ENCODE data around the gene CASP7. TPM values are rescaled to one million over a fixed set of nuclear protein-coding genes. Genes with fewer than 3 reads are reported as not detected.

The CASP7 gene
- total RNA-seq, 1 experiment from 2014 or later = 4.7 TPM

- Histone ChIP-seq H2BK5ac (ENCODE audit: insufficient read length, low read length) (no peak overlapping the region), H2BK120ac (ENCODE audit: low read depth, low read length, poor library complexity, severe bottlenecking) (no peak overlapping the region), H2BK12ac (ENCODE audit: insufficient read length, low read depth, low read length) (no peak overlapping the region), H3K27ac (ENCODE audit: insufficient read length, low read depth, low read length) (no peak overlapping the region), H4K91ac (ENCODE audit: insufficient read length, low read depth, low read length) (no peak overlapping the region), H2BK15ac (ENCODE audit: low read depth, low read length) (no peak overlapping the region), H3K79me2 (ENCODE audit: insufficient read depth, low read length) (no peaks in the 10 kb centered on the region), H3K9me3 (ENCODE audit: control insufficient read depth, low read depth, low read length) (no peaks in the 10 kb centered on the region), H3K27me3 (ENCODE audit: insufficient read depth, low read length) (no peaks in the 10 kb centered on the region; the same call in 1 of the 2 replicates), H3K18ac (ENCODE audit: insufficient read length, low read depth, low read length) (no peak overlapping the region), H3K56ac (ENCODE audit: insufficient read length, low read depth, low read length) (no peak overlapping the region), H4K20me1 (ENCODE audit: control insufficient read depth, insufficient read depth, insufficient read length) (no peaks in the 10 kb centered on the region), H3K23ac (ENCODE audit: insufficient read length, low read depth, low read length) (no peak overlapping the region), H2BK20ac (ENCODE audit: low read depth, low read length, poor library complexity, severe bottlenecking) (no peak overlapping the region), H3K23me2 (ENCODE audit: insufficient read length, low read depth, low read length, poor library complexity, severe bottlenecking) (no peaks in the 10 kb centered on the region), H3T11ph (ENCODE audit: low read length) (no peak overlapping the region), H2AK5ac (ENCODE audit: insufficient read length, low read length) (no peak overlapping the region), H3K14ac (ENCODE audit: insufficient read depth, low read length) (no peak overlapping the region), H3K4me2 (ENCODE audit: insufficient read depth, insufficient read length, low read length) (no peak overlapping the region), H3K79me1 (ENCODE audit: insufficient read depth, low read depth, low read length, poor library complexity, severe bottlenecking) (no peaks in the 10 kb centered on the region), H3K9ac (ENCODE audit: extremely low read depth, insufficient read length, low read length) (no peak overlapping the region), H3K4ac (ENCODE audit: low read depth, low read length) (no peak overlapping the region), H3K4me1 (ENCODE audit: insufficient read depth, low read length) (peaks cover 4% of the 10 kb centered on the region; the same call in 1 of the 2 replicates), H2AFZ (ENCODE audit: low read length) (no peak overlapping the region), H4K5ac (ENCODE audit: insufficient read length, low read depth, low read length) (no peak overlapping the region), H4K8ac (replicated peaks; ENCODE audit: insufficient read length, low read depth, low read length) (no peak overlapping the region)
- Mint-ChIP-seq H3K9me3 (no peaks in the 10 kb centered on the region; a peak in 1 of 5 replicates), H3K27ac (no peak overlapping the region), H3K27me3 (ENCODE audit: low read depth) (peaks cover 9% of the 10 kb centered on the region), H3K4me1 (peaks cover 11 to 12% of the 10 kb centered on the region in 2 experiments), H3K36me3 (ENCODE audit: insufficient read depth in 1 of 3, low read depth in 3 of 3) (no peaks in the 10 kb centered on the region), H3K4me3 (no peak overlapping the region)
- DNase-seq = no peak
- no CpG with 5 or more reads among the region's 4 CpGs for WGBS (ENCODE audit: extremely low coverage, insufficient read length, low lambda C conversion rate)
- no peak for TF ChIP-seq CTCF (conservative IDR thresholded peaks at IDR 0.05)
Observed at GRCh38 chr10:113739031-113739430, 59.3 kb downstream of the CASP7 start.

Measured in H9 (cell line).